Measurements from ENCODE around the gene GABARAP. TPM values are rescaled to one million over a fixed set of nuclear protein-coding genes. Genes with fewer than 3 reads are reported as not detected.

GABARAP gene
- polyA plus RNA-seq (2011; rRNA removed) (929 and 984 TPM in 2 replicates), polyA minus RNA-seq (2011; rRNA and poly(A)+ RNA removed) (405 and 431 TPM in 2 replicates)

- Histone ChIP-seq H3K27me3 (ENCODE audit: control insufficient read depth, insufficient read depth, low read length) (no peaks in the 10 kb centered on the region), H3K27ac (ENCODE audit: low read depth, low read length) (peak within 1 kb of the TSS; percentile 94), H3K9me3 (ENCODE audit: control insufficient read depth, insufficient read depth, low read length) (peaks cover 3% of the 10 kb centered on the region; the same call in 1 of the 2 replicates), H3K4me3 (ENCODE audit: low read depth, low read length) (peak within 1 kb of the TSS; percentile 97)
- CTCF ChIA-PET: interaction anchor here (0.6 to 1.4 kb wide), 10 partner anchors 9 to 284 kb away, joined by 3 to 21 read pairs (median 3); partner anchors contain the start of genes CTDNEP1 and TMEM256
- peak; percentile 82 for DNase-seq (ENCODE audit: low read depth, low spot score)
- POLR2A ChIA-PET: interaction anchor here (0.7 to 2.9 kb wide), 7 partner anchors 8 to 88 kb away, joined by 3 to 18 read pairs (median 5); partner anchors contain the start of genes ACADVL, CTDNEP1, DLG4 and DVL2
- TF ChIP-seq CTCF (IDR thresholded peaks at IDR 0.05; ENCODE audit: low read depth, low read length): no peak
Observed at GRCh38 chr17:7241783-7242716, at the start of gene GABARAP. Gene GABARAP, minus strand, starts transcription at chr17:7242449. Its CDS starts 119 bp downstream, at chr17:7242330.

GRCh38 chr17:7290685-7291084 lies 48.4 kb upstream of the GABARAP start:
- CTCF ChIA-PET: no interaction called here
- Histone ChIP-seq H3K27me3 (ENCODE audit: control insufficient read depth, insufficient read depth, low read length) (peaks cover 68% of the 10 kb centered on the region), H3K9me3 (ENCODE audit: control insufficient read depth, insufficient read depth, low read length) (peaks cover 4% of the 10 kb centered on the region; the same call in 1 of the 2 replicates), H3K4me3 (ENCODE audit: low read depth, low read length) (no peak overlapping the region), H3K27ac (ENCODE audit: low read depth, low read length) (no peak overlapping the region)
- TF ChIP-seq CTCF (IDR thresholded peaks at IDR 0.05; ENCODE audit: low read depth, low read length): no peak
- POLR2A ChIA-PET: no interaction called here
- no peak for DNase-seq (ENCODE audit: low read depth, low spot score)

GRCh38 chr17:7290166-7290565 lies 47.9 kb upstream of the GABARAP start:
- Histone ChIP-seq H3K27ac (ENCODE audit: low read depth, low read length) (no peak overlapping the region), H3K27me3 (ENCODE audit: control insufficient read depth, insufficient read depth, low read length) (peaks cover 72% of the 10 kb centered on the region), H3K9me3 (ENCODE audit: control insufficient read depth, insufficient read depth, low read length) (peaks cover 4% of the 10 kb centered on the region; the same call in 1 of the 2 replicates), H3K4me3 (ENCODE audit: low read depth, low read length) (no peak overlapping the region)
- ChIA-PET POLR2A (interaction anchor here (0.6 kb wide), 1 partner anchor 238 kb away, joined by 3 read pairs; no protein-coding TSS in a partner anchor), CTCF (no interaction called here)
- TF ChIP-seq CTCF (IDR thresholded peaks at IDR 0.05; ENCODE audit: low read depth, low read length): no peak
- DNase-seq (ENCODE audit: low read depth, low spot score): no peak

- no peak overlapping the region for H3K4me3 ChIP-seq (ENCODE audit: low read depth, low read length)
- CTCF ChIA-PET: interaction anchor here (0.6 kb wide), 1 partner anchor 244 kb away, joined by 6 read pairs; no protein-coding TSS in a partner anchor
- DNase-seq (ENCODE audit: low read depth, low spot score): no peak
- H3K27me3 ChIP-seq (ENCODE audit: control insufficient read depth, insufficient read depth, low read length): peaks cover 77% of the 10 kb centered on the region
- POLR2A ChIA-PET: interaction anchor here (0.6 kb wide), 1 partner anchor 237 kb away, joined by 3 read pairs; no protein-coding TSS in a partner anchor
- H3K9me3 ChIP-seq (ENCODE audit: control insufficient read depth, insufficient read depth, low read length): no peaks in the 10 kb centered on the region; the same call in 1 of the 2 replicates
- H3K27ac ChIP-seq (ENCODE audit: low read depth, low read length): no peak overlapping the region
- TF ChIP-seq CTCF (IDR thresholded peaks at IDR 0.05; ENCODE audit: low read depth, low read length): no peak
Observed at GRCh38 chr17:7289256-7290032, 47.2 kb upstream of the GABARAP start.
